Measurements from ENCODE around the gene DHRS12.
"Not testable (repeated sequence)": the region's sequence is repeated elsewhere in the genome, so short reads cannot be mapped to it uniquely, and the experiment has no call there.

The DHRS12 gene

GRCh38 chr13:51828730-51829567, 25.0 kb upstream of the DHRS12 start:
- no peak for DNase-seq (ENCODE audit: low read depth in 2 of 2, low spot score in 1 of 2)

GRCh38 chr13:51827254-51827653, 23.3 kb upstream of the DHRS12 start:
- no peak for DNase-seq (ENCODE audit: low read depth in 2 of 2, low spot score in 1 of 2)

- DNase-seq (ENCODE audit: low read depth in 2 of 2, low spot score in 1 of 2) = no peak
Measured at GRCh38 chr13:51826606-51827005, 22.6 kb upstream of the DHRS12 start.

- DNase-seq (ENCODE audit: low read depth in 2 of 2, low spot score in 1 of 2) = no peak
Measured at GRCh38 chr13:51825681-51826254, 21.8 kb upstream of the DHRS12 start.

- no peak for DNase-seq (ENCODE audit: low read depth in 2 of 2, low spot score in 1 of 2)
Measured at GRCh38 chr13:51825165-51825592, 21.2 kb upstream of the DHRS12 start.

- DNase-seq (ENCODE audit: low read depth in 2 of 2, low spot score in 1 of 2) = not testable (repeated sequence)
Measured at GRCh38 chr13:51824712-51825111, 20.7 kb upstream of the DHRS12 start.

GRCh38 chr13:51823863-51824262, 19.9 kb upstream of the DHRS12 start:
- no peak for DNase-seq (ENCODE audit: low read depth in 2 of 2, low spot score in 1 of 2)

GRCh38 chr13:51823359-51823758, 19.4 kb upstream of the DHRS12 start:
- no peak for DNase-seq (ENCODE audit: low read depth in 2 of 2, low spot score in 1 of 2)

GRCh38 chr13:51822106-51822815, 18.3 kb upstream of the DHRS12 start:
- DNase-seq (ENCODE audit: low read depth in 2 of 2, low spot score in 1 of 2) = no peak

GRCh38 chr13:51821606-51822005, 17.6 kb upstream of the DHRS12 start:
- DNase-seq (ENCODE audit: low read depth in 2 of 2, low spot score in 1 of 2) = no peak

GRCh38 chr13:51820016-51820597, 16.1 kb upstream of the DHRS12 start:
- DNase-seq (ENCODE audit: low read depth in 2 of 2, low spot score in 1 of 2) = no peak

GRCh38 chr13:51819544-51819943, 15.6 kb upstream of the DHRS12 start:
- DNase-seq (ENCODE audit: low read depth in 2 of 2, low spot score in 1 of 2) = no peak

- DNase-seq (ENCODE audit: low read depth in 2 of 2, low spot score in 1 of 2) = peak in 1 of 2 donors; percentile 25
Measured at GRCh38 chr13:51818781-51819511, 15.0 kb upstream of the DHRS12 start.

GRCh38 chr13:51818276-51818675, 14.3 kb upstream of the DHRS12 start:
- DNase-seq (ENCODE audit: low read depth in 2 of 2, low spot score in 1 of 2) = no peak

- DNase-seq (ENCODE audit: low read depth in 2 of 2, low spot score in 1 of 2) = no peak
Measured at GRCh38 chr13:51817717-51818116, 13.8 kb upstream of the DHRS12 start.

- DNase-seq (ENCODE audit: low read depth in 2 of 2, low spot score in 1 of 2) = no peak
Measured at GRCh38 chr13:51816604-51817249, 12.8 kb upstream of the DHRS12 start.

- DNase-seq (ENCODE audit: low read depth in 2 of 2, low spot score in 1 of 2) = no peak
Measured at GRCh38 chr13:51815848-51816247, 11.9 kb upstream of the DHRS12 start.

- DNase-seq (ENCODE audit: low read depth in 2 of 2, low spot score in 1 of 2) = peak; percentile 57 to 58
Measured at GRCh38 chr13:51814825-51815650, 11.1 kb upstream of the DHRS12 start.

GRCh38 chr13:51814071-51814470, 10.1 kb upstream of the DHRS12 start:
- DNase-seq (ENCODE audit: low read depth in 2 of 2, low spot score in 1 of 2) = no peak
